ENCODE results near the gene RAPGEF4. TPM values are rescaled to one million over a fixed set of nuclear protein-coding genes. Genes with fewer than 3 reads are reported as not detected.

RAPGEF4 gene
- total RNA-seq, 1 experiment from 2014 or later, result not detected

DNA sequence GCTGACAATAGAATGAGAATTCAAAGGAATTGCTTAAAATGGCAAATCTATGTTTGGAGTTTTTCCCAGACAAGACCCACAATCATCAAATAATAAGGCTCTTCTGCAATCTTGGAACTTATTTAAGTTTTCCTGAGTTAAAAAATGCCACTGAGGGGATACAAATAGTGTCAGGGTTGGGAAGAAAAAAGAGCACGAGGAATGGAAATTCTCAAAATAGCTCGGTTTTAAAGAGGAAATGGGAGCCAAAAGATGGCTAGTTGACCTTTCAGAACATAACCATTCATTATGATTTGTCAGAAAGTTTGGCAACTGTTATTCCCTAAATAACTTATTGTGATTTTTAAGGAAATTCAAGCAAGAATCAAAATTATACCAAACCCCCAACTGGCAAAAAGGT lies 127.7 kb downstream of the RAPGEF4 start:
- Histone ChIP-seq H3K36me3 (ENCODE audit: low read depth) (no peaks in the 10 kb centered on the region), H3F3A (ENCODE audit: insufficient read depth, low read depth) (no peaks in the 10 kb centered on the region), H2AFZ (no peak overlapping the region), H3K4me1 (replicated peaks; ENCODE audit: insufficient read depth) (no peaks in the 10 kb centered on the region), H4K20me1 (ENCODE audit: insufficient read depth) (no peaks in the 10 kb centered on the region), H3K9me2 (ENCODE audit: insufficient read depth) (no peaks in the 10 kb centered on the region), H3K27ac (no peak overlapping the region), H3K4me3 (no peak overlapping the region), H3K27me3 (ENCODE audit: insufficient read depth, low read depth) (no peaks in the 10 kb centered on the region), H3K79me2 (ENCODE audit: low read depth) (no peaks in the 10 kb centered on the region), H3K9me3 (ENCODE audit: insufficient read depth, low read depth) (no peaks in the 10 kb centered on the region), H3K4me2 (no peak overlapping the region)
- DNase-seq, result no peak
- intact Hi-C loops (cut with micrococcal nuclease; ENCODE audit: unreplicated experiment), result no loop called here
- POLR2A ChIA-PET (ENCODE audit: unreplicated experiment), result no interaction called here
- CTCF ChIA-PET, result no interaction called here
- no TSS peak for BruUV-seq (replicated peaks)
- no peak for TF ChIP-seq EZH2 (IDR thresholded peaks at IDR 0.05; ENCODE audit: low read depth)
- TF ChIP-seq, protein P1, sequence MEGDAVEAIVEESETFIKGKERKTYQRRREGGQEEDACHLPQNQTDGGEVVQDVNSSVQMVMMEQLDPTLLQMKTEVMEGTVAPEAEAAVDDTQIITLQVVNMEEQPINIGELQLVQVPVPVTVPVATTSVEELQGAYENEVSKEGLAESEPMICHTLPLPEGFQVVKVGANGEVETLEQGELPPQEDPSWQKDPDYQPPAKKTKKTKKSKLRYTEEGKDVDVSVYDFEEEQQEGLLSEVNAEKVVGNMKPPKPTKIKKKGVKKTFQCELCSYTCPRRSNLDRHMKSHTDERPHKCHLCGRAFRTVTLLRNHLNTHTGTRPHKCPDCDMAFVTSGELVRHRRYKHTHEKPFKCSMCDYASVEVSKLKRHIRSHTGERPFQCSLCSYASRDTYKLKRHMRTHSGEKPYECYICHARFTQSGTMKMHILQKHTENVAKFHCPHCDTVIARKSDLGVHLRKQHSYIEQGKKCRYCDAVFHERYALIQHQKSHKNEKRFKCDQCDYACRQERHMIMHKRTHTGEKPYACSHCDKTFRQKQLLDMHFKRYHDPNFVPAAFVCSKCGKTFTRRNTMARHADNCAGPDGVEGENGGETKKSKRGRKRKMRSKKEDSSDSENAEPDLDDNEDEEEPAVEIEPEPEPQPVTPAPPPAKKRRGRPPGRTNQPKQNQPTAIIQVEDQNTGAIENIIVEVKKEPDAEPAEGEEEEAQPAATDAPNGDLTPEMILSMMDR (conservative IDR thresholded peaks at IDR 0.05), result no peak

DNA sequence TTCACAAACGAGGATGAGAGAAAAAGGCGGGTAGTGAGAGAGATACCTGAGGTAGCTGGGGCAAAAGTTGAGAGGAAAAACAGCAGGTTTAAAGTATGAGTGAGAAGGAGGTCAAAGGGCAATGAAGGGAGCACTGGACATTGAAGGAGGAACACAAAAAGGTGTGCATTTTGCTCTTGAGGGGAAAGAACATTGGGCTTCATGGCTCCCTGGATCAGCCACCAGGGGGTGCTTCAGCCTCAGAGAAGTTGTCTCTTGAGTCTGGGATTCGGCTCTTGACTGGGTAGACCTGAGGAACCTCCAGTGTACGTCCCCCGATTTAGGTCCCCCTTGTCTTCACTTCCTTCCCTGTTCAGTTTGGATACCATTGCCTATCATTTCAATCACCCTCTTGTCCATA lies 128.5 kb downstream of the RAPGEF4 start:
- H3K79me2 ChIP-seq (ENCODE audit: low read depth), result no peaks in the 10 kb centered on the region
- CTCF ChIA-PET, result no interaction called here

DNA sequence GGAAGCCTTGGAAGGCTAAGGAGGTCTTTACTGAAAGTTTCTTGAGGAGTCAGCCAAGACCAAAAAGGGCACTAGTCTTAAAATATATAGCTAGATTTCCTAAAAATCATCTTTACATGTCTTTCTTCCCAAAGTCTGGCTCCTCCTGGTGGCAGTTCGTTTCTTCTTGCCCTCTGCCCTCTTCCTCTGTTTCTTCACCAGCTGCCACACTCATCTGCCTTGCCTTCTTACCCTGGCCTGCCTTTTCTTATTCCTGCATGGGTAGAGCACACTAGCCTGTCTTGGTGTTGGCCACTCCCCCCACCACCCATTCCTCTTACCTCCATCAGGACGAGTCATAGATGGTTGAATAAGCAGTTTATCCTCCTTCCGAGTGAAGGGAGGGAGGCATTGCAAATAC lies 129.8 kb downstream of the RAPGEF4 start:
- no peaks in the 10 kb centered on the region for H3K9me3 ChIP-seq (ENCODE audit: insufficient read depth, low read depth)

More for the DNA sequence above, 128.5 kb downstream of the RAPGEF4 start:
- H3K27me3 ChIP-seq (ENCODE audit: insufficient read depth, low read depth), result no peaks in the 10 kb centered on the region
- no peak overlapping the region for H3K4me2 ChIP-seq
- no peak overlapping the region for H3K4me3 ChIP-seq
- no TSS peak for BruUV-seq (replicated peaks)
- TF ChIP-seq, protein P1 (conservative IDR thresholded peaks at IDR 0.05), result peak; percentile 79
- TF ChIP-seq EZH2 (IDR thresholded peaks at IDR 0.05; ENCODE audit: low read depth), result no peak
- no peaks in the 10 kb centered on the region for H3K4me1 ChIP-seq (replicated peaks; ENCODE audit: insufficient read depth)
- no peaks in the 10 kb centered on the region for H3F3A ChIP-seq (ENCODE audit: insufficient read depth, low read depth)
- no peaks in the 10 kb centered on the region for H3K9me2 ChIP-seq (ENCODE audit: insufficient read depth)
- no peaks in the 10 kb centered on the region for H3K36me3 ChIP-seq (ENCODE audit: low read depth)
- intact Hi-C loops (cut with micrococcal nuclease; ENCODE audit: unreplicated experiment), result loop anchor here (1.0 to 2.0 kb wide), 4 partner anchors 51 to 347 kb away; no protein-coding TSS in a partner anchor
- POLR2A ChIA-PET (ENCODE audit: unreplicated experiment), result no interaction called here
- H3K27ac ChIP-seq, result no peak overlapping the region
- no peak overlapping the region for H2AFZ ChIP-seq
- DNase-seq, result peak; percentile 50 to 53
- no peaks in the 10 kb centered on the region for H3K9me3 ChIP-seq (ENCODE audit: insufficient read depth, low read depth)
- no peaks in the 10 kb centered on the region for H4K20me1 ChIP-seq (ENCODE audit: insufficient read depth)

More for the DNA sequence above, 129.8 kb downstream of the RAPGEF4 start:
- H3K9me2 ChIP-seq (ENCODE audit: insufficient read depth), result no peaks in the 10 kb centered on the region
- no peaks in the 10 kb centered on the region for H4K20me1 ChIP-seq (ENCODE audit: insufficient read depth)
- ChIA-PET POLR2A (ENCODE audit: unreplicated experiment) (interaction anchor here (0.7 kb wide), 1 partner anchor 52 kb away, joined by 11 read pairs; no protein-coding TSS in a partner anchor), CTCF (interaction anchor here (0.7 to 1.3 kb wide), 4 partner anchors 29 to 537 kb away, joined by 3 to 5 read pairs (median 4); no protein-coding TSS in a partner anchor)
- no peak overlapping the region for H3K4me2 ChIP-seq
- DNase-seq, result no peak
- H3K4me1 ChIP-seq (replicated peaks; ENCODE audit: insufficient read depth), result peaks cover 7% of the 10 kb centered on the region
- H3K27me3 ChIP-seq (ENCODE audit: insufficient read depth, low read depth), result no peaks in the 10 kb centered on the region
- intact Hi-C loops (cut with micrococcal nuclease; ENCODE audit: unreplicated experiment), result loop anchor here (2.0 kb wide), 3 partner anchors 53 to 345 kb away; no protein-coding TSS in a partner anchor
- BruUV-seq (replicated peaks), result no TSS peak
- no peaks in the 10 kb centered on the region for H3K36me3 ChIP-seq (ENCODE audit: low read depth)
- TF ChIP-seq, protein P1 (conservative IDR thresholded peaks at IDR 0.05), result peak; percentile 50
- TF ChIP-seq EZH2 (IDR thresholded peaks at IDR 0.05; ENCODE audit: low read depth), result no peak
- H3F3A ChIP-seq (ENCODE audit: insufficient read depth, low read depth), result peaks cover 6% of the 10 kb centered on the region
- H3K4me3 ChIP-seq, result no peak overlapping the region
- H3K79me2 ChIP-seq (ENCODE audit: low read depth), result no peaks in the 10 kb centered on the region
- no peak overlapping the region for H2AFZ ChIP-seq
- H3K27ac ChIP-seq, result no peak overlapping the region
